ENCODE measurements around the gene CSNK2A2. TPM values are rescaled to one million over a fixed set of nuclear protein-coding genes. Genes with fewer than 3 reads are reported as not detected.

Gene CSNK2A2
- total RNA-seq, 6 experiments from 2014 or later, result 24.4 to 29.5 (median 26.8) TPM

DNA sequence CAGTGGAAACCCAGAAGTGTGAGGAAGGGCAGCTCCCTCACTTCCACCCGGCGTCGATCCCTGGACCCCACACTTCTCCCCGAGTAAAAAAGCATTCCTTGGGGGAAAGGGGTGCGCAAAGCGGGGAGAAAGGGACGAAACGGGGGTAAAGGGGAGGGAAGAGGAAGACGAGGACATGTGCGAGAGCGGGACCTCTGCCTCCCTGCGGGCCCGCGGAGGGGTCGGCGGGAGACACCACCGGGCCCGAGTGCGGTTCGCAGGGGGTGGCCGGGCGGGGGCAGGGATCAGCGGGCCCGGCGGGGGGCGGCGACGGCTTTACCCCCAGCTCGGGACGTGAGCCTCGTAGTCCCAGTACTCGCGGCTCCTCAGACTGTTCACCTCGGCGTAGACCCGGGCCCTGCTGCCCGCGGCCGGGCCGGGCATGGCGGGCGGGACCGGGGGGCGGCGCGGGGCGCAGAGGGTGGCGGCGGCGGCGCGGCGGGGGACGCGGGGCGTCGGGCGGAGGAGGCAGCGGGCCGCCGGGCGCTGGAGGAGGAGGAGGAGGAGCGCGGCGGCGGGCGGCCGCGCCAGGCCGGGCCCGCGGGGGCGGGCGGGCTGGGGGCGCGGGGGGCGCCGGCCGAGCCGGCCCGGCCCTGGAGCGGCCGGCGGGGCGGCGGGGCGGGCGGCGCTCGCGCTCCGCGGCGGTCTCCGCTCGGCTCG lies 443 bp downstream of the CSNK2A2 start:
- Histone ChIP-seq H3K4me3 (peak overlapping the region; percentile 62 to 68 (median 67)), H3K27me3 (no peaks in the 10 kb centered on the region), H3K27ac (peak overlapping the region in 1 of 3 donors; percentile 29), H3K9me3 (no peaks in the 10 kb centered on the region), H3K36me3 (peaks cover 0 to 37% (median 5%) of the 10 kb centered on the region in 4 donors), H3K4me1 (peaks cover 0 to 4% (median 0%) of the 10 kb centered on the region in 4 donors)
- intact Hi-C loops (cut with DNase I), result no loop called here
- DNase-seq, result no peak
- TF ChIP-seq, protein P1, sequence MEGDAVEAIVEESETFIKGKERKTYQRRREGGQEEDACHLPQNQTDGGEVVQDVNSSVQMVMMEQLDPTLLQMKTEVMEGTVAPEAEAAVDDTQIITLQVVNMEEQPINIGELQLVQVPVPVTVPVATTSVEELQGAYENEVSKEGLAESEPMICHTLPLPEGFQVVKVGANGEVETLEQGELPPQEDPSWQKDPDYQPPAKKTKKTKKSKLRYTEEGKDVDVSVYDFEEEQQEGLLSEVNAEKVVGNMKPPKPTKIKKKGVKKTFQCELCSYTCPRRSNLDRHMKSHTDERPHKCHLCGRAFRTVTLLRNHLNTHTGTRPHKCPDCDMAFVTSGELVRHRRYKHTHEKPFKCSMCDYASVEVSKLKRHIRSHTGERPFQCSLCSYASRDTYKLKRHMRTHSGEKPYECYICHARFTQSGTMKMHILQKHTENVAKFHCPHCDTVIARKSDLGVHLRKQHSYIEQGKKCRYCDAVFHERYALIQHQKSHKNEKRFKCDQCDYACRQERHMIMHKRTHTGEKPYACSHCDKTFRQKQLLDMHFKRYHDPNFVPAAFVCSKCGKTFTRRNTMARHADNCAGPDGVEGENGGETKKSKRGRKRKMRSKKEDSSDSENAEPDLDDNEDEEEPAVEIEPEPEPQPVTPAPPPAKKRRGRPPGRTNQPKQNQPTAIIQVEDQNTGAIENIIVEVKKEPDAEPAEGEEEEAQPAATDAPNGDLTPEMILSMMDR (IDR thresholded peaks at IDR 0.05), result no peak
- TF ChIP-seq POLR2A (IDR thresholded peaks at IDR 0.05), result no peak
- ATAC-seq, result peak in 2 of 4 donors; percentile 6 to 11
- 0% methylated on average over 7 of the region's 97 CpGs for WGBS (ENCODE audit: insufficient coverage, low coverage, low lambda C conversion rate, missing lambda C conversion rate)

DNA sequence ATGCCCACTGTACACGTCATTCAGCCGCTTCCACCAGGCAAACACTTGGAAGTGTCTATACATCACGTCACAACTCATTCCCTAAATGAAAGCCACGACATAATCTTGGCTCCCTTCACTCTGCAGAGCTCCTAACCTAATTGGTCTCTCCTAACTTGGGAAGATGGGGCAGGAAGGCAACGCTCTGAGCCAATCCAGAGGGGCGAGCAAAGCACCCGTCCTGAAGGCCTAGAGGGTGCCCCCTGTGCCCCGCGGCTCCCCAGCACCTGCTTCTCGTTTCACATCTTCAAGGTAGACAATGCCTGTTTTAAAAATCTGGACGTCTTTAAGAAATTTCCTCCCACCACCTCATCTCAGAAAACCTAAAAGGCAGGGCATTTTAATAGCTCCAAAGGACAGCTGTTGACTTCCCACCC lies 1.0 kb downstream of the CSNK2A2 start:
- intact Hi-C loops (cut with DNase I), result no loop called here
- peak overlapping the region; percentile 62 to 68 (median 67) for H3K4me3 ChIP-seq
- TF ChIP-seq POLR2A (IDR thresholded peaks at IDR 0.05), result no peak
- TF ChIP-seq, protein P1 (IDR thresholded peaks at IDR 0.05), result no peak
- WGBS (ENCODE audit: insufficient coverage, low coverage, low lambda C conversion rate, missing lambda C conversion rate), result 25% methylated on average over 9 of the region's 11 CpGs
- H3K4me1 ChIP-seq, result peaks cover 0 to 4% (median 0%) of the 10 kb centered on the region in 4 donors
- H3K36me3 ChIP-seq, result peaks cover 0 to 43% (median 7%) of the 10 kb centered on the region in 4 donors
- H3K27me3 ChIP-seq, result no peaks in the 10 kb centered on the region
- ATAC-seq (peak in 1 of 4 donors; percentile 11), DNase-seq (no peak)
- H3K9me3 ChIP-seq, result no peaks in the 10 kb centered on the region
- H3K27ac ChIP-seq, result peak overlapping the region in 1 of 3 donors; percentile 29

DNA sequence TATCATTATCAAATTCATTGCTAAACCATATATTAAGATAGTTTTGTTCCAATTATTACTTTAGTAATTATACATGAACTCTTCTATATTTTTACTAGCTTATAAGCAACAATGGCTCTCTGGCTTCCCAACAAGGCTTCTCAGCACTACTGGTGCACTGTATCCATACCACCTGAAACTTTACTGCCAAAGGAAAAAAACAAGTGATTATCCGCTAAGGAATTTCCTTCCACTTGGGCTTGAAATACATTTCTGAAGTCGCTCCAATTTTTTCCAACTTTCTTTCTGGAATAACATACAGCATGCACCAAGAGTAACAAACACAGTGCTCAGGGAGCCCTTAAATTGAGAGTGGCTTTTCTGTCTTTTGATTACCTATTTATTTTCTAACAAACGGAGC lies 2.1 kb downstream of the CSNK2A2 start:
- intact Hi-C loops (cut with DNase I), result no loop called here

GRCh38 chr16:58195344-58195743 lies 2.6 kb downstream of the CSNK2A2 start:
- WGBS (ENCODE audit: insufficient coverage, low coverage, low lambda C conversion rate, missing lambda C conversion rate), result 79% methylated on average over 4 of the region's 4 CpGs
- TF ChIP-seq, protein P1 (IDR thresholded peaks at IDR 0.05), result no peak
- TF ChIP-seq POLR2A (IDR thresholded peaks at IDR 0.05), result no peak
- Histone ChIP-seq H3K36me3 (peaks cover 0 to 58% (median 14%) of the 10 kb centered on the region in 4 donors), H3K9me3 (no peaks in the 10 kb centered on the region), H3K27ac (no peak overlapping the region), H3K4me3 (no peak overlapping the region), H3K27me3 (no peaks in the 10 kb centered on the region), H3K4me1 (peaks cover 0 to 4% (median 0%) of the 10 kb centered on the region in 4 donors)
- DNase-seq (no peak), ATAC-seq (no peak)
- intact Hi-C loops (cut with DNase I), result no loop called here

More for the DNA sequence above, 2.1 kb downstream of the CSNK2A2 start:
- Histone ChIP-seq H3K27me3 (no peaks in the 10 kb centered on the region), H3K4me1 (peaks cover 0 to 4% (median 0%) of the 10 kb centered on the region in 4 donors), H3K9me3 (no peaks in the 10 kb centered on the region), H3K36me3 (peaks cover 0 to 54% (median 12%) of the 10 kb centered on the region in 4 donors), H3K4me3 (no peak overlapping the region), H3K27ac (no peak overlapping the region)
- ATAC-seq, result no peak
- TF ChIP-seq, protein P1 (IDR thresholded peaks at IDR 0.05), result no peak
- no peak for TF ChIP-seq POLR2A (IDR thresholded peaks at IDR 0.05)
- DNase-seq, result no peak
- WGBS (ENCODE audit: insufficient coverage, low coverage, low lambda C conversion rate, missing lambda C conversion rate), result 89% methylated on average over 3 of the region's 3 CpGs

Data from right lobe of liver (tissue), 6 donors.